OCI-LY3 (cell line): ENCODE results near the gene IRAK4.

ENCODE experiments used
- CTCF ChIP-seq: fragments of 200-600, 300-600 bp; sonication (generic); IDR thresholded peaks from 2 replicates; pipeline ENCODE4 v1.5.1; 2014; ENCODE audit warnings: antibody characterized with exemption, low read length, low read depth
- EZH2phosphoT487 ChIP-seq: fragments of 200-600 bp; shearing (Covaris generic); IDR thresholded peaks from 2 replicates; pipeline ENCODE4 v1.6.1; 2018; ENCODE audit warnings: antibody characterized with exemption, mixed run types, low read depth

GRCh38 chr12:43754015-43754414 is 4.7 kb upstream of the IRAK4 start:
- TF ChIP-seq CTCF = no peak
- no peak for TF ChIP-seq EZH2phosphoT487
